Stimulated activated naive CD8-positive, alpha-beta T cell treated with anti-CD3 and anti-CD28 coated beads, Interleukin-15, Interleukin-2, amounts not matched to agents 100 ng/mL and 50 ng/mL, for 24 hours (primary cell): ENCODE results near the gene PDE4D.
A peak's percentile ranks its signal among the peaks of the same experiment; 100 is the strongest.

Experiments used
- H3K27ac Mint-ChIP-seq: one replicate; pipeline ENCODE4 v1.8.0; 2021; ENCODE audit warnings: mild to moderate bottlenecking, mixed read lengths
- H3K27me3 Mint-ChIP-seq: one replicate; pipeline ENCODE4 v1.8.0; 2021; ENCODE audit warnings: mixed read lengths
- H3K36me3 Mint-ChIP-seq: one replicate; pipeline ENCODE4 v1.8.0; 2021; ENCODE audit warnings: low read depth, mixed read lengths
- H3K4me1 Mint-ChIP-seq: one replicate; pipeline ENCODE4 v1.8.0; 2021; ENCODE audit warnings: low read depth, mixed read lengths
- H3K4me3 Mint-ChIP-seq: one replicate; pipeline ENCODE4 v1.8.0; 2021; ENCODE audit warnings: mild to moderate bottlenecking, mixed read lengths
- H3K9me3 Mint-ChIP-seq: one replicate; pipeline ENCODE4 v1.8.0; 2021; ENCODE audit warnings: mixed read lengths

Gene PDE4D

GRCh38 chr5:59107692-59108091 lies 785.8 kb downstream of the PDE4D start:
- Mint-ChIP-seq H3K4me3 (no peak overlapping the region), H3K27me3 (no peaks in the 10 kb centered on the region), H3K36me3 (no peaks in the 10 kb centered on the region), H3K27ac (no peak overlapping the region), H3K9me3 (peaks cover 5% of the 10 kb centered on the region), H3K4me1 (peaks cover 9% of the 10 kb centered on the region)

GRCh38 chr5:59104400-59105127 lies 789.0 kb downstream of the PDE4D start:
- Mint-ChIP-seq H3K36me3 (no peaks in the 10 kb centered on the region), H3K4me3 (no peak overlapping the region), H3K4me1 (peaks cover 29% of the 10 kb centered on the region), H3K9me3 (peaks cover 5% of the 10 kb centered on the region), H3K27ac (no peak overlapping the region), H3K27me3 (no peaks in the 10 kb centered on the region)

- H3K4me3 Mint-ChIP-seq: no peak overlapping the region
- H3K27me3 Mint-ChIP-seq: no peaks in the 10 kb centered on the region
- H3K36me3 Mint-ChIP-seq: no peaks in the 10 kb centered on the region
- H3K27ac Mint-ChIP-seq: no peak overlapping the region
- peaks cover 42% of the 10 kb centered on the region for H3K4me1 Mint-ChIP-seq
- H3K9me3 Mint-ChIP-seq: peaks cover 5% of the 10 kb centered on the region
Observed at GRCh38 chr5:59103303-59103702, 790.2 kb downstream of the PDE4D start.

- Mint-ChIP-seq H3K4me3 (no peak overlapping the region), H3K36me3 (no peaks in the 10 kb centered on the region), H3K9me3 (peaks cover 5% of the 10 kb centered on the region), H3K4me1 (peaks cover 45% of the 10 kb centered on the region), H3K27me3 (no peaks in the 10 kb centered on the region), H3K27ac (no peak overlapping the region)
Observed at GRCh38 chr5:59102437-59102836, 791.1 kb downstream of the PDE4D start.

- no peaks in the 10 kb centered on the region for H3K27me3 Mint-ChIP-seq
- peaks cover 5% of the 10 kb centered on the region for H3K9me3 Mint-ChIP-seq
- no peaks in the 10 kb centered on the region for H3K36me3 Mint-ChIP-seq
- H3K4me1 Mint-ChIP-seq: peaks cover 47% of the 10 kb centered on the region
- no peak overlapping the region for H3K27ac Mint-ChIP-seq
- no peak overlapping the region for H3K4me3 Mint-ChIP-seq
Observed at GRCh38 chr5:59100875-59101274, 792.7 kb downstream of the PDE4D start.

GRCh38 chr5:59099995-59100345 lies 793.6 kb downstream of the PDE4D start:
- Mint-ChIP-seq H3K9me3 (peaks cover 5% of the 10 kb centered on the region), H3K27me3 (no peaks in the 10 kb centered on the region), H3K27ac (peak overlapping the region; percentile 78), H3K4me3 (peak overlapping the region; percentile 1), H3K4me1 (peaks cover 49% of the 10 kb centered on the region), H3K36me3 (no peaks in the 10 kb centered on the region)

- H3K4me1 Mint-ChIP-seq: peaks cover 48% of the 10 kb centered on the region
- peaks cover 5% of the 10 kb centered on the region for H3K9me3 Mint-ChIP-seq
- H3K36me3 Mint-ChIP-seq: no peaks in the 10 kb centered on the region
- no peaks in the 10 kb centered on the region for H3K27me3 Mint-ChIP-seq
- H3K27ac Mint-ChIP-seq: peak overlapping the region; percentile 78
- peak overlapping the region; percentile 57 for H3K4me3 Mint-ChIP-seq
Observed at GRCh38 chr5:59099270-59099994, 794.1 kb downstream of the PDE4D start.

- no peaks in the 10 kb centered on the region for H3K27me3 Mint-ChIP-seq
- peaks cover 46% of the 10 kb centered on the region for H3K4me1 Mint-ChIP-seq
- H3K27ac Mint-ChIP-seq: peak overlapping the region; percentile 37
- peaks cover 5% of the 10 kb centered on the region for H3K9me3 Mint-ChIP-seq
- H3K4me3 Mint-ChIP-seq: no peak overlapping the region
- H3K36me3 Mint-ChIP-seq: no peaks in the 10 kb centered on the region
Observed at GRCh38 chr5:59098743-59099142, 794.8 kb downstream of the PDE4D start.

- Mint-ChIP-seq H3K27ac (no peak overlapping the region), H3K36me3 (no peaks in the 10 kb centered on the region), H3K9me3 (peaks cover 5% of the 10 kb centered on the region), H3K27me3 (no peaks in the 10 kb centered on the region), H3K4me3 (no peak overlapping the region), H3K4me1 (peaks cover 48% of the 10 kb centered on the region)
Observed at GRCh38 chr5:59097712-59098111, 795.8 kb downstream of the PDE4D start.

- H3K4me1 Mint-ChIP-seq: peaks cover 47% of the 10 kb centered on the region
Observed at GRCh38 chr5:59097116-59097515, 796.4 kb downstream of the PDE4D start.

GRCh38 chr5:59095480-59095879 lies 798.0 kb downstream of the PDE4D start:
- H3K27ac Mint-ChIP-seq: no peak overlapping the region
- no peaks in the 10 kb centered on the region for H3K36me3 Mint-ChIP-seq
- H3K9me3 Mint-ChIP-seq: peaks cover 5% of the 10 kb centered on the region
- H3K4me1 Mint-ChIP-seq: peaks cover 38% of the 10 kb centered on the region
- no peak overlapping the region for H3K4me3 Mint-ChIP-seq
- H3K27me3 Mint-ChIP-seq: no peaks in the 10 kb centered on the region

More at GRCh38 chr5:59097116-59097515, 796.4 kb downstream of the PDE4D start:
- Mint-ChIP-seq H3K9me3 (peaks cover 5% of the 10 kb centered on the region), H3K4me3 (no peak overlapping the region), H3K27me3 (no peaks in the 10 kb centered on the region), H3K27ac (no peak overlapping the region), H3K36me3 (no peaks in the 10 kb centered on the region)

GRCh38 chr5:59094864-59095263 lies 798.7 kb downstream of the PDE4D start:
- Mint-ChIP-seq H3K4me3 (no peak overlapping the region), H3K27ac (no peak overlapping the region), H3K4me1 (peaks cover 32% of the 10 kb centered on the region)

GRCh38 chr5:59093329-59093728 lies 800.2 kb downstream of the PDE4D start:
- no peak overlapping the region for H3K4me3 Mint-ChIP-seq
- no peak overlapping the region for H3K27ac Mint-ChIP-seq
- H3K27me3 Mint-ChIP-seq: no peaks in the 10 kb centered on the region
- peaks cover 17% of the 10 kb centered on the region for H3K4me1 Mint-ChIP-seq
- H3K9me3 Mint-ChIP-seq: no peaks in the 10 kb centered on the region
- H3K36me3 Mint-ChIP-seq: no peaks in the 10 kb centered on the region

More at GRCh38 chr5:59094864-59095263, 798.7 kb downstream of the PDE4D start:
- Mint-ChIP-seq H3K36me3 (no peaks in the 10 kb centered on the region), H3K27me3 (no peaks in the 10 kb centered on the region), H3K9me3 (peaks cover under 1% of the 10 kb centered on the region)

- Mint-ChIP-seq H3K9me3 (no peaks in the 10 kb centered on the region), H3K36me3 (no peaks in the 10 kb centered on the region), H3K27ac (no peak overlapping the region), H3K4me1 (peaks cover 15% of the 10 kb centered on the region), H3K27me3 (no peaks in the 10 kb centered on the region), H3K4me3 (peak overlapping the region; percentile 7)
Observed at GRCh38 chr5:59092758-59093157, 800.8 kb downstream of the PDE4D start.

- Mint-ChIP-seq H3K27me3 (no peaks in the 10 kb centered on the region), H3K4me1 (peaks cover 13% of the 10 kb centered on the region), H3K36me3 (no peaks in the 10 kb centered on the region), H3K4me3 (no peak overlapping the region), H3K9me3 (no peaks in the 10 kb centered on the region), H3K27ac (no peak overlapping the region)
Observed at GRCh38 chr5:59091965-59092364, 801.6 kb downstream of the PDE4D start.
